WERI-Rb-1 (cell line): ENCODE results near the gene OSBPL8.
A peak's percentile ranks its signal among the peaks of the same experiment; 100 is the strongest.

Experiments
- DNase-seq: peaks from one replicate; pipeline ENCODE4 v3.0.0-alpha.2; 2020
- H3K27ac ChIP-seq: fragments of 250-450 bp; sonication (Bioruptor Pico); 2 replicates; pipeline ENCODE4 v1.5.1; 2020; ENCODE audit warnings: mild to moderate bottlenecking, moderate library complexity
- H3K27me3 ChIP-seq: fragments of 250-450 bp; sonication (Bioruptor Pico); 2 replicates; pipeline ENCODE4 v1.5.1; 2021; ENCODE audit warnings: mild to moderate bottlenecking, low read depth, moderate library complexity; ENCODE audit not compliant: insufficient read depth, severe bottlenecking
- H3K36me3 ChIP-seq: fragments of 250-450 bp; sonication (Bioruptor Pico); 2 replicates; pipeline ENCODE4 v1.5.1; 2020; ENCODE audit warnings: mild to moderate bottlenecking, moderate library complexity
- H3K4me3 ChIP-seq: 2 replicates; pipeline ENCODE4 v1.5.1; 2011; ENCODE audit warnings: low read depth, mild to moderate bottlenecking, control low read depth, low read length
- H3K9me3 ChIP-seq: fragments of 250-450 bp; sonication (Bioruptor Pico); 2 replicates; pipeline ENCODE4 v1.5.1; 2021; ENCODE audit warnings: mild to moderate bottlenecking, moderate library complexity; ENCODE audit not compliant: severe bottlenecking
- CTCF ChIP-seq: IDR thresholded peaks from 2 replicates; pipeline ENCODE4 v1.5.1; 2011; ENCODE audit warnings: low read depth, mild to moderate bottlenecking, control low read depth, inconsistent platforms, low read length

The OSBPL8 gene

GRCh38 chr12:76422154-76422542 lies 137.4 kb downstream of the OSBPL8 start:
- peak overlapping the region; percentile 43 for H3K4me3 ChIP-seq
- no peak for TF ChIP-seq CTCF
- H3K36me3 ChIP-seq: peaks cover 6% of the 10 kb centered on the region; the same call in 1 of the 2 replicates
- H3K27ac ChIP-seq: peak overlapping the region; percentile 73
- H3K9me3 ChIP-seq: no peaks in the 10 kb centered on the region
- no peaks in the 10 kb centered on the region for H3K27me3 ChIP-seq
- no peak for DNase-seq

- H3K9me3 ChIP-seq: no peaks in the 10 kb centered on the region
Measured at GRCh38 chr12:76421046-76421445, 138.5 kb downstream of the OSBPL8 start.

GRCh38 chr12:76420222-76420621 lies 139.3 kb downstream of the OSBPL8 start:
- peaks cover 6% of the 10 kb centered on the region; the same call in 1 of the 2 replicates for H3K36me3 ChIP-seq
- H3K9me3 ChIP-seq: no peaks in the 10 kb centered on the region
- peak overlapping the region; percentile 73; the same call in 1 of the 2 replicates for H3K27ac ChIP-seq
- H3K4me3 ChIP-seq: no peak overlapping the region
- no peak for DNase-seq
- H3K27me3 ChIP-seq: no peaks in the 10 kb centered on the region
- no peak for TF ChIP-seq CTCF

More at GRCh38 chr12:76421046-76421445, 138.5 kb downstream of the OSBPL8 start:
- peaks cover 6% of the 10 kb centered on the region; the same call in 1 of the 2 replicates for H3K36me3 ChIP-seq
- peak overlapping the region; percentile 43; the same call in 1 of the 2 replicates for H3K4me3 ChIP-seq
- peak overlapping the region; percentile 73 for H3K27ac ChIP-seq
- no peaks in the 10 kb centered on the region for H3K27me3 ChIP-seq
- no peak for TF ChIP-seq CTCF
- DNase-seq: no peak

- Histone ChIP-seq H3K9me3 (no peaks in the 10 kb centered on the region), H3K27ac (no peak overlapping the region), H3K36me3 (peaks cover 6% of the 10 kb centered on the region; the same call in 1 of the 2 replicates), H3K4me3 (no peak overlapping the region), H3K27me3 (no peaks in the 10 kb centered on the region)
- DNase-seq: no peak
- TF ChIP-seq CTCF: no peak
Measured at GRCh38 chr12:76417116-76417515, 142.5 kb downstream of the OSBPL8 start.

- Histone ChIP-seq H3K9me3 (no peaks in the 10 kb centered on the region), H3K36me3 (peaks cover 11% of the 10 kb centered on the region), H3K27ac (no peak overlapping the region), H3K27me3 (no peaks in the 10 kb centered on the region), H3K4me3 (no peak overlapping the region)
- TF ChIP-seq CTCF: no peak
- DNase-seq: no peak
Measured at GRCh38 chr12:76413121-76413520, 146.4 kb downstream of the OSBPL8 start.

- Histone ChIP-seq H3K27me3 (no peaks in the 10 kb centered on the region), H3K9me3 (no peaks in the 10 kb centered on the region), H3K4me3 (no peak overlapping the region), H3K36me3 (peaks cover 13% of the 10 kb centered on the region), H3K27ac (no peak overlapping the region)
- no peak for TF ChIP-seq CTCF
- no peak for DNase-seq
Measured at GRCh38 chr12:76410781-76411180, 148.8 kb downstream of the OSBPL8 start.
